Stimulated activated CD4-positive, alpha-beta T cell treated with anti-CD3 and anti-CD28 coated beads, Interleukin-4, amount 100 ng/mL, for 24 hours (primary cell): ENCODE data around the gene HSF4.

ENCODE experiments used
- DNase-seq: peaks from one replicate; pipeline ENCODE4 v3.0.0-alpha.2; 2020

Gene HSF4

GRCh38 chr16:67186550-67186950 lies 22.0 kb downstream of the HSF4 start:
- DNase-seq, result no peak

- no peak for DNase-seq
Observed at GRCh38 chr16:67187175-67187890, 22.8 kb downstream of the HSF4 start.

DNA sequence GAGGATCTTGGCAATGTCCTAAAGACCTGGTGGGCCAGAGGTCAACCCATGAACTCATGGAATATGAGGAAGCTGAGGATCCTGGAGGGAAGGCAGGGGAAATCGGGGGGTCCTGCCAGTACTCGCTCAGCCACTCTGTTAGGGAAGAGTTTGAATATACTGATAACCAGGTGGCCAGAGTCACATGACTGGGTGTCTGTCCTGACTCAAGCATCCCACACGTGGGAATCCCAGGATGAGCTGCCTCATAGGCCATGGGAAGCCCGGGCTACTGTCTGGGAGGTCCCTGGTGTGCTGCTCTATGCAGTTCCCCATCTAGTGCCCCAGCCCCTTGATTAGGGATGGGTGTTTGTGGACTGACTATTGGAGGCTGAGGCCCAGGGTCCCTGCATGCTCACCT lies 23.8 kb downstream of the HSF4 start:
- no peak for DNase-seq

- no peak for DNase-seq
Observed at GRCh38 chr16:67188798-67189197, 24.3 kb downstream of the HSF4 start.

DNA sequence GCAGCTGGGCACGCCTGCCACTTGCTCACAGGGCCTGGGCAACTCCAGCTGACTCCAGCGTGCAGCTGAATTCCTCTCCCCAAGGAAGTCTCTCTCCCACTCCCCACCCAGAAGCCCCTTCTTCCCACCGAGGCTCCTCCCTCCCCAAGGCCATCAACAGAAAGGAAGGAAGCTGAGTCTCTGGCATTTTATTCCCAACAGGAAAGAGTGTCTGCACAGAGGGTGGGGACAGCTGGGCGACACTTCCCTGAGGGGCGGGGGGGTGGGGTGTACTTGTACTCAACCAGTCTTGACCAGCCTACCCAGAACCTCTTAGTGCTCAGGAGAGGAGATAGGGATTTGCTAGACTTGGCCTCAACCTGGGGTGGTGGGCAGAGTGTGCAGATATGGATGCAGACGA lies 25.5 kb downstream of the HSF4 start, which contains the start of gene EXOC3L1:
Gene EXOC3L1, minus strand, starts transcription at position 96 of the 400 bp plus-strand sequence. CDS start 460 bp downstream, outside the sequence.
- DNase-seq, result no peak

- DNase-seq, result no peak
Observed at GRCh38 chr16:67190448-67191399, 26.2 kb downstream of the HSF4 start.

GRCh38 chr16:67191411-67191994 lies 27.0 kb downstream of the HSF4 start:
- no peak for DNase-seq

DNA sequence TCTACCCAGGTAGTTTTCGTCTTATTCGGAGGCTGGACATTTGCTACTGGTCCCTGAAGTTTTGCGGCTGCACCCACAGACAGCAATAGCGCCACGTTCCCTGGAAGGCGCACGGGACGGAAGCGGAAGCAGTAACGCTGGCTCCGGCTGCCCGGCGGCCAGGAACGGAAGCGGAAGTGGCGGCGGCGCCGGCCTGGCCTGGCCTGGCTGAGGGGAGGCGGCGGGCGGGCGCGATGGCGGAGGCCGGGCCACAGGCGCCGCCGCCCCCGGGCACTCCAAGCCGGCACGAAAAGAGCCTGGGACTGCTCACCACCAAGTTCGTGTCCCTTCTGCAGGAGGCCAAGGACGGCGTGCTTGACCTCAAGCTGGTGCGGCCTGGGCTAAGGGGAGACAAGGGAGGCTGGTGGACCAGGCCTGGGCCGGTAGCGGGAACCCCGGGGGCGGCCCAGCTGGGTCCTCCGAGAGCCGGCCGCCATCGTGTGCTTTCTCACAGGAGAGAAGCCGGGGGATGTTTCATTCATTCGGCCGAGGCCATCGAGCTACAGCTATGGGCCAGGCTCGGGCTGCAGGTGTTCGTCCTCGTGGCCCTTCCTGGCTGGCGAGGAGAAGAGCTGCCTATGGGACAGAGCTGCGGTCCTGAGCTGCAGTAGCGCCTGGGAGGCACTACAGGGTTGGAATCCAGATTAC lies 27.6 kb downstream of the HSF4 start, which contains the start of gene E2F4:
Gene E2F4, plus strand, starts transcription at position 161 of the 687 bp plus-strand sequence. Its CDS starts 73 bp downstream, at position 234.
- DNase-seq, result peak; percentile 90

- DNase-seq, result no peak
Observed at GRCh38 chr16:67192781-67193361, 28.3 kb downstream of the HSF4 start.

GRCh38 chr16:67193536-67193935 lies 29.0 kb downstream of the HSF4 start:
- DNase-seq, result no peak

GRCh38 chr16:67194260-67194659 lies 29.7 kb downstream of the HSF4 start:
- no peak for DNase-seq

GRCh38 chr16:67195676-67196075 lies 31.1 kb downstream of the HSF4 start:
- no peak for DNase-seq

DNA sequence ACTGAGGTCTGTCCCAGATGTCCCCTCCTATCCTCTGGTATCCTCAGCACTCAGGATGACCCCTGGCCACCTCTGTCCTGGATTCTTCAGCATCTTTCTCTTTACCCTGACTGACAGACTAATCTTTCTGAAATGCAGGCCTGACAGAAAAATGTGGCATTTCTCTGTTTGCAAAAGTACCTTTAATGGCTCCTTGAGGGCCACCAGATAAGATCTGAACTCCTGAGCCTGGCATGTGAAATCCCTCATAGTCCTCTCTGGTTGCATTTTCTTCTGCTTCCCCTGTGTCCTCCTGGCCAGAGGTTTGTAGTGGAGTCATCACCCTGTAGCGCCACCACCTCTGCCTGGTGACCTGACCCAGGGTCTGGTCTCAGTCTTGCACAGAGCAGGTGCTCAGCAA lies 32.3 kb downstream of the HSF4 start:
- no peak for DNase-seq

GRCh38 chr16:67197704-67198103 lies 33.2 kb downstream of the HSF4 start:
- no peak for DNase-seq

- DNase-seq, result peak; percentile 28
Observed at GRCh38 chr16:67198238-67198734, 33.7 kb downstream of the HSF4 start.

- no peak for DNase-seq
Observed at GRCh38 chr16:67199011-67199807, 34.7 kb downstream of the HSF4 start, which contains the start of gene ELMO3. TSS of gene ELMO3 (plus strand) at chr16:67199131. CDS start at chr16:67199327, 196 bp downstream.

- no peak for DNase-seq
Observed at GRCh38 chr16:67199808-67200198, 35.3 kb downstream of the HSF4 start.

DNA sequence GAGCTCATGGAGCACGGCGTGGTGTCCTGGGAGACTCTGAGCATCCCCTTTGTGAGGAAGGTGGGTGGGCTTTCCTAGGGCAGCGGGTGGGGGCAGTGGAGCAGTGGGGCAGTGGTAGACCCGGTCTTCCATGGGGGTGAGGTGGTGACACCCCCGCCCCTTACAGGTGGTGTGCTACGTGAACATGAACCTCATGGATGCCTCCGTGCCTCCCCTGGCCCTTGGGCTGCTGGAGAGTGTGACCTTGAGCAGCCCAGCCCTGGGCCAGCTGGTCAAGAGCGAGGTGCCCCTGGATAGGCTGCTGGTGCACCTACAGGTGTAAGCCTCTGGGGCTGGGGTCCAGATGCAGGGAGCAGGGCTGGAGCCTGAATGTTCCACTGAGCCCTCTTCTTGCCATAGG lies 35.9 kb downstream of the HSF4 start:
- DNase-seq, result no peak

GRCh38 chr16:67201411-67202345 lies 37.1 kb downstream of the HSF4 start:
- no peak for DNase-seq

- no peak for DNase-seq
Observed at GRCh38 chr16:67202426-67202825, 37.9 kb downstream of the HSF4 start.
